K562 (cell line): ENCODE results near the gene PPM1L. TPM values are rescaled to one million over a fixed set of nuclear protein-coding genes. Genes with fewer than 3 reads are reported as not detected.

Experiments
- ATAC-seq: fragments of 200-7000 bp; cut with Tn5 transposase; 3 replicates; pipeline ENCODE4 v1.9.1; 2020; ENCODE audit warnings: moderate library complexity
- BruUV-seq: library from RNA; stranded (reverse); fragments of 400-500 nt; replicated peaks from 2 replicates; lab custom pipeline; 2021; lab: Mats Ljungman, UMichigan
- CTCF ChIA-PET: fragments of 300-600 bp; formaldehyde crosslinking; extraction: SDS; loops from one replicate; lab custom pipeline; 2021; ENCODE audit warnings: low intra/inter-chr PET ratio; lab: Yijun Ruan, JAX
- POLR2A ChIA-PET: fragments of 300-600, 350-650 bp; sonication (Branson Sonifier 250); formaldehyde crosslinking; extraction: SDS; loops from one replicate; lab custom pipeline; 2021; ENCODE audit warnings: antibody characterized with exemption, inconsistent platforms; lab: Yijun Ruan, JAX
- DNase-seq, 4 experiments: peaks; one replicate each; pipeline versions ENCODE4 v3.0.0 to v3.0.0-alpha.2; 2011 to 2018; ENCODE audit warnings: low spot score in 3 of 4, mixed read lengths in 3 of 4; ENCODE audit errors: extremely low read depth in 1 of 4
- FAIRE-seq: peaks from 2 replicates; lab custom pipeline; 2011; peaks lifted over from hg19 to GRCh38; lab: Jason Lieb, UNC
- H2AFZ ChIP-seq: 2 replicates; pipeline ENCODE4 v1.6.0; 2011; ENCODE audit warnings: low read depth, low read length, control low read depth, inconsistent platforms
- H3K27ac ChIP-seq: fragments of 200-600 bp; 3 replicates; pipeline ENCODE4 v1.8.0; 2011; ENCODE audit warnings: low read depth, mild to moderate bottlenecking, control low read depth, inconsistent platforms, low read length, moderate library complexity, mixed read lengths; ENCODE audit errors: extremely low read depth
- H3K27me3 ChIP-seq, 2 experiments: fragments of 300-600 bp in 1 of 2; 2 replicates in 1 of 2; 3 replicates in 1 of 2; pipeline versions ENCODE4 v1.6.0 to v1.8.0; 2011; ENCODE audit warnings: inconsistent platforms in 2 of 2, low read length in 2 of 2, mild to moderate bottlenecking in 1 of 2, mixed read lengths in 1 of 2, moderate library complexity in 1 of 2; ENCODE audit not compliant: control insufficient read depth in 2 of 2, insufficient read depth in 2 of 2
- H3K36me3 ChIP-seq: fragments of 300-600 bp; 3 replicates; pipeline ENCODE4 v1.8.0; 2011; ENCODE audit warnings: mild to moderate bottlenecking, low read length, inconsistent platforms; ENCODE audit not compliant: control insufficient read depth, insufficient read depth
- H3K4me1 ChIP-seq, 2 experiments: fragments of 200-600 bp in 1 of 2; replicated peaks in 1 of 2; 2 replicates in 1 of 2; 3 replicates in 1 of 2; pipeline versions ENCODE4 v1.5.1 to v1.8.0; 2011; ENCODE audit warnings: inconsistent platforms in 2 of 2, low read length in 2 of 2, mild to moderate bottlenecking in 1 of 2, mixed read lengths in 1 of 2, moderate library complexity in 1 of 2; ENCODE audit not compliant: control insufficient read depth in 2 of 2, insufficient read depth in 2 of 2
- H3K4me2 ChIP-seq: 2 replicates; pipeline ENCODE4 v1.6.1; 2011; ENCODE audit warnings: low read length, control low read depth, inconsistent platforms, mixed read lengths; ENCODE audit not compliant: insufficient read depth
- H3K4me3 ChIP-seq: fragments of 200-600 bp; sonication (generic), shearing (Covaris generic); 2 replicates; pipeline ENCODE4 v1.5.1; 2016; ENCODE audit warnings: control low read depth, inconsistent platforms
- H3K79me2 ChIP-seq: fragments of 200-600 bp; 3 replicates; pipeline ENCODE4 v1.8.0; 2011; ENCODE audit warnings: low read length, inconsistent platforms; ENCODE audit not compliant: control insufficient read depth, insufficient read depth
- H3K9ac ChIP-seq, 2 experiments: 2 replicates each; pipeline versions ENCODE4 v1.6.0 to v1.6.1; 2011; ENCODE audit warnings: low read depth in 2 of 2, low read length in 2 of 2, control low read depth in 1 of 2, inconsistent platforms in 1 of 2, mild to moderate bottlenecking in 1 of 2, mixed read lengths in 1 of 2; ENCODE audit not compliant: insufficient read depth in 1 of 2
- H3K9me1 ChIP-seq: one replicate; pipeline ENCODE4 v1.6.0; 2011; ENCODE audit warnings: inconsistent platforms, mild to moderate bottlenecking, low read length, moderate library complexity; ENCODE audit not compliant: control insufficient read depth, insufficient read depth
- H3K9me3 ChIP-seq: replicated peaks from 2 replicates; pipeline ENCODE4 v1.5.1; 2011; ENCODE audit warnings: low read depth, low read length, inconsistent platforms; ENCODE audit not compliant: control insufficient read depth, insufficient read depth
- H4K20me1 ChIP-seq: replicated peaks from 2 replicates; pipeline ENCODE4 v1.6.1; 2011; ENCODE audit warnings: low read length, inconsistent platforms, mixed read lengths; ENCODE audit not compliant: control insufficient read depth, insufficient read depth
- DEAF1 ChIP-seq: fragments of 450-650 bp; formaldehyde crosslinking; IDR thresholded peaks from 2 replicates; pipeline ENCODE4 v1.4.0; 2020; ENCODE audit warnings: mild to moderate bottlenecking, moderate library complexity
- MXD1 ChIP-seq: fragments of 250-450 bp; sonication (Bioruptor Pico); IDR thresholded peaks from 2 replicates; pipeline ENCODE4 v1.8.0; 2021; ENCODE audit warnings: borderline replicate concordance, mild to moderate bottlenecking, moderate library complexity; ENCODE audit not compliant: poor library complexity, severe bottlenecking
- RAD21 ChIP-seq, 2 experiments: fragments of 250-450 bp in 1 of 2; fragments of 450-650 bp in 1 of 2; sonication (Bioruptor Pico) in 1 of 2; formaldehyde crosslinking in 1 of 2; IDR thresholded peaks in 1 of 2; conservative IDR thresholded peaks in 1 of 2; 2 replicates each; pipeline versions ENCODE4 v1.4.0 to v1.8.0; 2020 to 2022; ENCODE audit warnings: mild to moderate bottlenecking in 2 of 2, moderate library complexity in 1 of 2
- SMC3 ChIP-seq: conservative IDR thresholded peaks from 2 replicates; pipeline ENCODE4 v1.6.1; 2011; ENCODE audit warnings: low read depth, low read length, improper control_type of control experiment; ENCODE audit not compliant: insufficient read depth
- WGBS: fragments of 100-300 bp; shearing (Covaris generic); methylation state at CpG from one replicate; pipeline ENCODE4 v1.1.6; 2016; ENCODE audit warnings: low coverage, mixed read lengths; ENCODE audit not compliant: insufficient coverage; ENCODE audit errors: missing lambda C conversion rate; 5-methylcytosine and 5-hydroxymethylcytosine counted together
- in situ Hi-C: fragments of 300-500 bp; cut with MboI; formaldehyde crosslinking; loops from 4 replicates; pipeline ENCODE4 v1.15.0; 2018; ENCODE audit warnings: inconsistent platforms, mixed read lengths
- intact Hi-C: fragments of 100-400 bp; cut with micrococcal nuclease; formaldehyde crosslinking; loops from 2 replicates; pipeline ENCODE4 v1.14.2; 2022
- polyA plus RNA-seq, 8 experiments: library from polyadenylated mRNA; depleted of rRNA in 4 of 8; stranded (reverse) in 5 of 8; unstranded in 3 of 8; fragments of >200 nt; fragmentation: Nextera tagmentation in 2 of 8; fragmentation: Illumina TruSeq in 1 of 8; extraction: Ambion mirVana in 2 of 8; extraction: Trizol in 1 of 8; gene quantifications; 2 replicates each; pipeline versions ENCODE4 v1.2.1 to v1.2.3, GENCODE V29; 2011 to 2014; ENCODE audit warnings: inconsistent platforms in 1 of 8, missing spikeins in 1 of 8
- total RNA-seq, 7 experiments: library from RNA; depleted of rRNA in 6 of 7; stranded (reverse); fragments of >200 nt in 6 of 7; fragmentation: Illumina TruSeq in 2 of 7; extraction: Trizol in 2 of 7; gene quantifications; 2 replicates each; pipeline versions ENCODE4 v1.2.1 to v1.2.3, GENCODE V29; 2011 to 2021; ENCODE audit warnings: low replicate concordance in 1 of 7
- TF ChIP-seq, protein P1 (sequence below), 3 experiments: IDR thresholded peaks in 2 of 3; conservative IDR thresholded peaks in 1 of 3; 2 replicates each; pipeline ENCODE4 v1.5.1; 2011 to 2012; ENCODE audit warnings: low read length in 3 of 3, mild to moderate bottlenecking in 3 of 3, control low read depth in 2 of 3, improper control_type of control experiment in 1 of 3, inconsistent platforms in 1 of 3, low read depth in 1 of 3, mixed read lengths in 1 of 3, moderate library complexity in 1 of 3; ENCODE audit not compliant: insufficient read depth in 2 of 3
- TF ChIP-seq, protein P2 (sequence below), 2 experiments: fragments of 450-650 bp; formaldehyde crosslinking in 1 of 2; IDR thresholded peaks; 2 replicates each; pipeline versions ENCODE4 v1.4.0 to v1.6.1; 2014 to 2020; ENCODE audit warnings: mild to moderate bottlenecking in 2 of 2, borderline replicate concordance in 1 of 2, low read depth in 1 of 2

Gene PPM1L
- total and polyA plus RNA-seq, 9 of the 15 experiments (the other 6 are each of a cell fraction or from before 2014, with no cell fraction given): 0.01 to 0.41 (median 0.14) TPM

DNA sequence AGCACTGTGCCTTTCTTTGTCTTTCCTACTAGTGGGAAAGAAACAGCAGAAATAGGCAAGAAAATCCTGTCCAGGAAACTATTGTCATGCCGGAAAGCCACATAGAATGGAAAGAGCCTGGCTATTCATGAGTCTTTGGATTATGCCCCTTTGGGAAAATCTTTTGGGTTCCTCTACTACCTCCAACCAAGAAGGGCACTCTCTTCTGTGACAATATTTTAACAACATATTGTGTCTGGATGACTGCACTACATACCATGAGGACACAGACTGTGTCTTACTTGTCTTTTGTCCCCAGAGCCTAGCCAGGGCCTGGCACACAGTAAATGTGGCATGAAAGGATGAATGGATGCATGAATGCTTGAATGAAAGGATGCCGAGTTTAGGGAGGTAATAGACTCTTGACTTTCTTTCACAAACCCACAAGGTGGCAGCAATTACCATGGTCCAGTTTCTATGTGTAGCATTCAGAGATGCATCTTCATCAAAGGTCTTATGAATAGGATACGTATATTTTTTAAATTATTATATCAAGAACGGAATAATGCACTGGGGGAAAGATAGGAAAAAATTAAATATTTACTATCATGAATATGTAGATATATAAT, 48.7 kb upstream of the PPM1L start:
- no peaks in the 10 kb centered on the region for H3K27me3 ChIP-seq
- intact Hi-C loops (loop anchor here (1.0 to 10.0 kb wide), 4 partner anchors 130 to 717 kb away; no protein-coding TSS in a partner anchor), in situ Hi-C loops (no loop called here)
- CTCF ChIA-PET: interaction anchor here (1.2 kb wide), 1 partner anchor 235 kb away, joined by 3 read pairs; no protein-coding TSS in a partner anchor
- no TSS peak for BruUV-seq
- H3K9me3 ChIP-seq: no peaks in the 10 kb centered on the region
- no peak overlapping the region for H3K27ac ChIP-seq
- no peaks in the 10 kb centered on the region for H4K20me1 ChIP-seq
- no peak overlapping the region for H3K4me2 ChIP-seq
- H3K9me1 ChIP-seq: no peaks in the 10 kb centered on the region
- TF ChIP-seq MXD1 (CRISPR knock-in tag): no peak
- peak; percentile 42; the same call in 1 of the 2 replicates for TF ChIP-seq DEAF1 (CRISPR knock-in tag)
- TF ChIP-seq, protein P1, sequence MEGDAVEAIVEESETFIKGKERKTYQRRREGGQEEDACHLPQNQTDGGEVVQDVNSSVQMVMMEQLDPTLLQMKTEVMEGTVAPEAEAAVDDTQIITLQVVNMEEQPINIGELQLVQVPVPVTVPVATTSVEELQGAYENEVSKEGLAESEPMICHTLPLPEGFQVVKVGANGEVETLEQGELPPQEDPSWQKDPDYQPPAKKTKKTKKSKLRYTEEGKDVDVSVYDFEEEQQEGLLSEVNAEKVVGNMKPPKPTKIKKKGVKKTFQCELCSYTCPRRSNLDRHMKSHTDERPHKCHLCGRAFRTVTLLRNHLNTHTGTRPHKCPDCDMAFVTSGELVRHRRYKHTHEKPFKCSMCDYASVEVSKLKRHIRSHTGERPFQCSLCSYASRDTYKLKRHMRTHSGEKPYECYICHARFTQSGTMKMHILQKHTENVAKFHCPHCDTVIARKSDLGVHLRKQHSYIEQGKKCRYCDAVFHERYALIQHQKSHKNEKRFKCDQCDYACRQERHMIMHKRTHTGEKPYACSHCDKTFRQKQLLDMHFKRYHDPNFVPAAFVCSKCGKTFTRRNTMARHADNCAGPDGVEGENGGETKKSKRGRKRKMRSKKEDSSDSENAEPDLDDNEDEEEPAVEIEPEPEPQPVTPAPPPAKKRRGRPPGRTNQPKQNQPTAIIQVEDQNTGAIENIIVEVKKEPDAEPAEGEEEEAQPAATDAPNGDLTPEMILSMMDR (IDR thresholded peaks at IDR 0.05 in 2 of 3, conservative IDR thresholded peaks at IDR 0.05 in 1 of 3; ENCODE audit: insufficient read depth in 2 of 3, low read depth in 1 of 3, low read length in 3 of 3): peak; percentile 19 to 67 (median 44); a peak in 4 of 6 replicates
- TF ChIP-seq, protein P2, sequence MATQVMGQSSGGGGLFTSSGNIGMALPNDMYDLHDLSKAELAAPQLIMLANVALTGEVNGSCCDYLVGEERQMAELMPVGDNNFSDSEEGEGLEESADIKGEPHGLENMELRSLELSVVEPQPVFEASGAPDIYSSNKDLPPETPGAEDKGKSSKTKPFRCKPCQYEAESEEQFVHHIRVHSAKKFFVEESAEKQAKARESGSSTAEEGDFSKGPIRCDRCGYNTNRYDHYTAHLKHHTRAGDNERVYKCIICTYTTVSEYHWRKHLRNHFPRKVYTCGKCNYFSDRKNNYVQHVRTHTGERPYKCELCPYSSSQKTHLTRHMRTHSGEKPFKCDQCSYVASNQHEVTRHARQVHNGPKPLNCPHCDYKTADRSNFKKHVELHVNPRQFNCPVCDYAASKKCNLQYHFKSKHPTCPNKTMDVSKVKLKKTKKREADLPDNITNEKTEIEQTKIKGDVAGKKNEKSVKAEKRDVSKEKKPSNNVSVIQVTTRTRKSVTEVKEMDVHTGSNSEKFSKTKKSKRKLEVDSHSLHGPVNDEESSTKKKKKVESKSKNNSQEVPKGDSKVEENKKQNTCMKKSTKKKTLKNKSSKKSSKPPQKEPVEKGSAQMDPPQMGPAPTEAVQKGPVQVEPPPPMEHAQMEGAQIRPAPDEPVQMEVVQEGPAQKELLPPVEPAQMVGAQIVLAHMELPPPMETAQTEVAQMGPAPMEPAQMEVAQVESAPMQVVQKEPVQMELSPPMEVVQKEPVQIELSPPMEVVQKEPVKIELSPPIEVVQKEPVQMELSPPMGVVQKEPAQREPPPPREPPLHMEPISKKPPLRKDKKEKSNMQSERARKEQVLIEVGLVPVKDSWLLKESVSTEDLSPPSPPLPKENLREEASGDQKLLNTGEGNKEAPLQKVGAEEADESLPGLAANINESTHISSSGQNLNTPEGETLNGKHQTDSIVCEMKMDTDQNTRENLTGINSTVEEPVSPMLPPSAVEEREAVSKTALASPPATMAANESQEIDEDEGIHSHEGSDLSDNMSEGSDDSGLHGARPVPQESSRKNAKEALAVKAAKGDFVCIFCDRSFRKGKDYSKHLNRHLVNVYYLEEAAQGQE (IDR thresholded peaks at IDR 0.05; ENCODE audit: borderline replicate concordance): peak; percentile 59
- TF ChIP-seq, protein P2 (CRISPR knock-in tag; IDR thresholded peaks at IDR 0.05; ENCODE audit: low read depth): no peak
- TF ChIP-seq RAD21 (CRISPR knock-in tag; conservative IDR thresholded peaks at IDR 0.05 in 1 of 2, IDR thresholded peaks at IDR 0.05 in 1 of 2): peak; percentile 71 to 73
- TF ChIP-seq SMC3: peak; percentile 46; the same call in 1 of the 2 replicates
- no peak overlapping the region for H3K4me3 ChIP-seq
- no peak overlapping the region for H2AFZ ChIP-seq
- peak; percentile 78 for FAIRE-seq
- peak in 2 of 4 experiments; percentile 27 to 47 for DNase-seq
- H3K9ac ChIP-seq: no peak overlapping the region
- POLR2A ChIA-PET: no interaction called here
- no peaks in the 10 kb centered on the region for H3K4me1 ChIP-seq
- H3K36me3 ChIP-seq: no peaks in the 10 kb centered on the region
- H3K79me2 ChIP-seq: no peaks in the 10 kb centered on the region
- WGBS: 1% methylated on average over 4 of the region's 4 CpGs
- ATAC-seq: peak; percentile 73
